ENCODE data around the gene PFKFB3.
"Not testable (repeated sequence)": the region's sequence is repeated elsewhere in the genome, so short reads cannot be mapped to it uniquely, and the experiment has no call there.

The PFKFB3 gene

GRCh38 chr10:6247041-6247712, 44.4 kb downstream of the PFKFB3 start:
- Histone ChIP-seq H4K20me1 (ENCODE audit: insufficient read depth, low read length) (no peaks in the 10 kb centered on the region), H3K36me3 (ENCODE audit: insufficient read depth, low read length) (0 out of 2 replicates have a peak, but pooled peaks cover 5% of the 10 kb centered on the region), H3K27me3 (ENCODE audit: insufficient read depth, low read length) (no peaks in the 10 kb centered on the region), H3K4me2 (ENCODE audit: low read length) (no peak overlapping the region), H3K9ac (ENCODE audit: low read length) (no peak overlapping the region), H3K9me2 (ENCODE audit: low read depth, low read length) (no peaks in the 10 kb centered on the region), H3K27ac (ENCODE audit: low read depth, low read length, poor library complexity, severe bottlenecking) (no peak overlapping the region), H3K9me3 (ENCODE audit: low read length) (no peaks in the 10 kb centered on the region), H3K4me3 (ENCODE audit: low read depth, low read length, poor library complexity, severe bottlenecking) (no peak overlapping the region), H2AFZ (ENCODE audit: low read length) (no peak overlapping the region), H3K4me1 (ENCODE audit: insufficient read depth, low read length, severe bottlenecking) (no peaks in the 10 kb centered on the region), H3K79me2 (ENCODE audit: insufficient read depth, low read length) (no peaks in the 10 kb centered on the region), H3F3A (ENCODE audit: insufficient read depth, low read length) (no peaks in the 10 kb centered on the region)
- TF ChIP-seq EZH2 (IDR thresholded peaks at IDR 0.05; ENCODE audit: borderline replicate concordance, low read length) (no peak), CTCF (IDR thresholded peaks at IDR 0.05; ENCODE audit: low read length) (no peak)

- not testable (repeated sequence) for H3F3A ChIP-seq (ENCODE audit: insufficient read depth, low read length); H3K9ac ChIP-seq (ENCODE audit: low read length); H3K4me1 ChIP-seq (ENCODE audit: insufficient read depth, low read length, severe bottlenecking); H3K36me3 ChIP-seq (ENCODE audit: insufficient read depth, low read length); H3K27me3 ChIP-seq (ENCODE audit: insufficient read depth, low read length); H3K27ac ChIP-seq (ENCODE audit: low read depth, low read length, poor library complexity, severe bottlenecking); H4K20me1 ChIP-seq (ENCODE audit: insufficient read depth, low read length); H3K79me2 ChIP-seq (ENCODE audit: insufficient read depth, low read length); H3K4me3 ChIP-seq (ENCODE audit: low read depth, low read length, poor library complexity, severe bottlenecking); H3K4me2 ChIP-seq (ENCODE audit: low read length); H2AFZ ChIP-seq (ENCODE audit: low read length); H3K9me3 ChIP-seq (ENCODE audit: low read length); H3K9me2 ChIP-seq (ENCODE audit: low read depth, low read length)
These were observed 46.2 kb downstream of the PFKFB3 start for GRCh38 chr10:6248908-6249307.

- Histone ChIP-seq H3K79me2 (ENCODE audit: insufficient read depth, low read length) (no peaks in the 10 kb centered on the region), H3K27me3 (ENCODE audit: insufficient read depth, low read length) (no peaks in the 10 kb centered on the region), H4K20me1 (ENCODE audit: insufficient read depth, low read length) (no peaks in the 10 kb centered on the region), H2AFZ (ENCODE audit: low read length) (no peak overlapping the region), H3K4me1 (ENCODE audit: insufficient read depth, low read length, severe bottlenecking) (no peaks in the 10 kb centered on the region), H3K9me3 (ENCODE audit: low read length) (no peaks in the 10 kb centered on the region), H3F3A (ENCODE audit: insufficient read depth, low read length) (no peaks in the 10 kb centered on the region), H3K36me3 (ENCODE audit: insufficient read depth, low read length) (no peaks in the 10 kb centered on the region; the same call in 1 of the 2 replicates), H3K27ac (ENCODE audit: low read depth, low read length, poor library complexity, severe bottlenecking) (no peak overlapping the region), H3K9ac (ENCODE audit: low read length) (no peak overlapping the region), H3K4me3 (ENCODE audit: low read depth, low read length, poor library complexity, severe bottlenecking) (no peak overlapping the region), H3K9me2 (ENCODE audit: low read depth, low read length) (no peaks in the 10 kb centered on the region), H3K4me2 (ENCODE audit: low read length) (no peak overlapping the region)
- TF ChIP-seq EZH2 (IDR thresholded peaks at IDR 0.05; ENCODE audit: borderline replicate concordance, low read length) (no peak), CTCF (IDR thresholded peaks at IDR 0.05; ENCODE audit: low read length) (no peak)
These were observed 47.0 kb downstream of the PFKFB3 start for GRCh38 chr10:6249698-6250097.

- no peaks in the 10 kb centered on the region for H3K9me3 ChIP-seq (ENCODE audit: low read length)
- H3K36me3 ChIP-seq (ENCODE audit: insufficient read depth, low read length), result no peaks in the 10 kb centered on the region; the same call in 1 of the 2 replicates
- no peak overlapping the region for H2AFZ ChIP-seq (ENCODE audit: low read length)
- no peak overlapping the region for H3K4me3 ChIP-seq (ENCODE audit: low read depth, low read length, poor library complexity, severe bottlenecking)
- H3K9me2 ChIP-seq (ENCODE audit: low read depth, low read length), result no peaks in the 10 kb centered on the region
- no peaks in the 10 kb centered on the region for H4K20me1 ChIP-seq (ENCODE audit: insufficient read depth, low read length)
- H3F3A ChIP-seq (ENCODE audit: insufficient read depth, low read length), result no peaks in the 10 kb centered on the region
- no peaks in the 10 kb centered on the region for H3K4me1 ChIP-seq (ENCODE audit: insufficient read depth, low read length, severe bottlenecking)
- no peaks in the 10 kb centered on the region for H3K79me2 ChIP-seq (ENCODE audit: insufficient read depth, low read length)
- TF ChIP-seq EZH2 (IDR thresholded peaks at IDR 0.05; ENCODE audit: borderline replicate concordance, low read length) (no peak), CTCF (IDR thresholded peaks at IDR 0.05; ENCODE audit: low read length) (no peak)
- no peak overlapping the region for H3K9ac ChIP-seq (ENCODE audit: low read length)
- no peaks in the 10 kb centered on the region for H3K27me3 ChIP-seq (ENCODE audit: insufficient read depth, low read length)
- H3K4me2 ChIP-seq (ENCODE audit: low read length), result no peak overlapping the region
- no peak overlapping the region for H3K27ac ChIP-seq (ENCODE audit: low read depth, low read length, poor library complexity, severe bottlenecking)
These were observed 48.0 kb downstream of the PFKFB3 start for GRCh38 chr10:6250745-6251144.
